K562 (cell line): ENCODE measurements around the gene AK5. TPM values are rescaled to one million over a fixed set of nuclear protein-coding genes. Genes with fewer than 3 reads are reported as not detected.
A peak's percentile ranks its signal among the peaks of the same experiment; 100 is the strongest.

ENCODE experiments used
- ATAC-seq: fragments of 200-7000 bp; cut with Tn5 transposase; 3 replicates; pipeline ENCODE4 v1.9.1; 2020; ENCODE audit warnings: moderate library complexity
- BruUV-seq: library from RNA; stranded (reverse); fragments of 400-500 nt; replicated peaks from 2 replicates; lab custom pipeline; 2021; lab: Mats Ljungman, UMichigan
- CTCF ChIA-PET: fragments of 300-600 bp; formaldehyde crosslinking; extraction: SDS; loops from one replicate; lab custom pipeline; 2021; ENCODE audit warnings: low intra/inter-chr PET ratio; lab: Yijun Ruan, JAX
- POLR2A ChIA-PET: fragments of 300-600, 350-650 bp; sonication (Branson Sonifier 250); formaldehyde crosslinking; extraction: SDS; loops from one replicate; lab custom pipeline; 2021; ENCODE audit warnings: antibody characterized with exemption, inconsistent platforms; lab: Yijun Ruan, JAX
- DNase-seq, 4 experiments: peaks; one replicate each; pipeline versions ENCODE4 v3.0.0 to v3.0.0-alpha.2; 2011 to 2018; ENCODE audit warnings: low spot score in 3 of 4, mixed read lengths in 3 of 4; ENCODE audit errors: extremely low read depth in 1 of 4
- FAIRE-seq: peaks from 2 replicates; lab custom pipeline; 2011; peaks lifted over from hg19 to GRCh38; lab: Jason Lieb, UNC
- H2AFZ ChIP-seq: 2 replicates; pipeline ENCODE4 v1.6.0; 2011; ENCODE audit warnings: low read depth, low read length, control low read depth, inconsistent platforms
- H3K27ac ChIP-seq: fragments of 200-600 bp; 3 replicates; pipeline ENCODE4 v1.8.0; 2011; ENCODE audit warnings: low read depth, mild to moderate bottlenecking, control low read depth, inconsistent platforms, low read length, moderate library complexity, mixed read lengths; ENCODE audit errors: extremely low read depth
- H3K27me3 ChIP-seq, 2 experiments: fragments of 300-600 bp in 1 of 2; 2 replicates in 1 of 2; 3 replicates in 1 of 2; pipeline versions ENCODE4 v1.6.0 to v1.8.0; 2011; ENCODE audit warnings: inconsistent platforms in 2 of 2, low read length in 2 of 2, mild to moderate bottlenecking in 1 of 2, mixed read lengths in 1 of 2, moderate library complexity in 1 of 2; ENCODE audit not compliant: control insufficient read depth in 2 of 2, insufficient read depth in 2 of 2
- H3K36me3 ChIP-seq: fragments of 300-600 bp; 3 replicates; pipeline ENCODE4 v1.8.0; 2011; ENCODE audit warnings: mild to moderate bottlenecking, low read length, inconsistent platforms; ENCODE audit not compliant: control insufficient read depth, insufficient read depth
- H3K4me1 ChIP-seq, 2 experiments: fragments of 200-600 bp in 1 of 2; replicated peaks in 1 of 2; 2 replicates in 1 of 2; 3 replicates in 1 of 2; pipeline versions ENCODE4 v1.5.1 to v1.8.0; 2011; ENCODE audit warnings: inconsistent platforms in 2 of 2, low read length in 2 of 2, mild to moderate bottlenecking in 1 of 2, mixed read lengths in 1 of 2, moderate library complexity in 1 of 2; ENCODE audit not compliant: control insufficient read depth in 2 of 2, insufficient read depth in 2 of 2
- H3K4me2 ChIP-seq: 2 replicates; pipeline ENCODE4 v1.6.1; 2011; ENCODE audit warnings: low read length, control low read depth, inconsistent platforms, mixed read lengths; ENCODE audit not compliant: insufficient read depth
- H3K4me3 ChIP-seq: fragments of 200-600 bp; sonication (generic), shearing (Covaris generic); 2 replicates; pipeline ENCODE4 v1.5.1; 2016; ENCODE audit warnings: control low read depth, inconsistent platforms
- H3K79me2 ChIP-seq: fragments of 200-600 bp; 3 replicates; pipeline ENCODE4 v1.8.0; 2011; ENCODE audit warnings: low read length, inconsistent platforms; ENCODE audit not compliant: control insufficient read depth, insufficient read depth
- H3K9ac ChIP-seq, 2 experiments: 2 replicates each; pipeline versions ENCODE4 v1.6.0 to v1.6.1; 2011; ENCODE audit warnings: low read depth in 2 of 2, low read length in 2 of 2, control low read depth in 1 of 2, inconsistent platforms in 1 of 2, mild to moderate bottlenecking in 1 of 2, mixed read lengths in 1 of 2; ENCODE audit not compliant: insufficient read depth in 1 of 2
- H3K9me1 ChIP-seq: one replicate; pipeline ENCODE4 v1.6.0; 2011; ENCODE audit warnings: inconsistent platforms, mild to moderate bottlenecking, low read length, moderate library complexity; ENCODE audit not compliant: control insufficient read depth, insufficient read depth
- H3K9me3 ChIP-seq: replicated peaks from 2 replicates; pipeline ENCODE4 v1.5.1; 2011; ENCODE audit warnings: low read depth, low read length, inconsistent platforms; ENCODE audit not compliant: control insufficient read depth, insufficient read depth
- H4K20me1 ChIP-seq: replicated peaks from 2 replicates; pipeline ENCODE4 v1.6.1; 2011; ENCODE audit warnings: low read length, inconsistent platforms, mixed read lengths; ENCODE audit not compliant: control insufficient read depth, insufficient read depth
- CTBP1 ChIP-seq: fragments of 450-650 bp; IDR thresholded peaks from 2 replicates; pipeline ENCODE4 v1.6.1; 2016; ENCODE audit warnings: borderline replicate concordance
- CTCF ChIP-seq, 3 experiments: IDR thresholded peaks in 2 of 3; conservative IDR thresholded peaks in 1 of 3; 2 replicates each; pipeline ENCODE4 v1.5.1; 2011 to 2012; ENCODE audit warnings: low read length in 3 of 3, mild to moderate bottlenecking in 3 of 3, control low read depth in 2 of 3, improper control_type of control experiment in 1 of 3, inconsistent platforms in 1 of 3, low read depth in 1 of 3, mixed read lengths in 1 of 3, moderate library complexity in 1 of 3; ENCODE audit not compliant: insufficient read depth in 2 of 3
- GTF2F1 ChIP-seq: IDR thresholded peaks from 2 replicates; pipeline ENCODE4 v1.6.1; 2011; ENCODE audit warnings: low read depth, low read length, improper control_type of control experiment
- HNRNPH1 ChIP-seq: fragments of 200-400 bp; formaldehyde crosslinking; optimal IDR thresholded peaks from 2 replicates; pipeline ENCODE3; 2017; ENCODE audit warnings: low read depth, mild to moderate bottlenecking, low read length, moderate library complexity
- MAZ ChIP-seq, 2 experiments: fragments of 450-650 bp in 1 of 2; sonication (generic) in 1 of 2; formaldehyde crosslinking; IDR thresholded peaks in 1 of 2; conservative IDR thresholded peaks in 1 of 2; 2 replicates each; pipeline versions ENCODE4 v1.4.0 to v1.5.0; 2020; ENCODE audit warnings: mild to moderate bottlenecking in 1 of 2, missing genetic modification reagents in 1 of 2
- MYBL2 ChIP-seq, 2 experiments: fragments of 450-650 bp in 1 of 2; sonication (generic) in 1 of 2; formaldehyde crosslinking in 1 of 2; IDR thresholded peaks; 2 replicates each; pipeline versions ENCODE4 v1.6.1 to v1.8.1; 2017 to 2022; ENCODE audit warnings: borderline replicate concordance in 1 of 2, inconsistent platforms in 1 of 2, low read depth in 1 of 2, mild to moderate bottlenecking in 1 of 2, missing genetic modification reagents in 1 of 2, moderate library complexity in 1 of 2
- REST ChIP-seq, 2 experiments: fragments of 450-650 bp; formaldehyde crosslinking in 1 of 2; IDR thresholded peaks; 2 replicates each; pipeline versions ENCODE4 v1.4.0 to v1.6.1; 2014 to 2020; ENCODE audit warnings: mild to moderate bottlenecking in 2 of 2, borderline replicate concordance in 1 of 2, low read depth in 1 of 2
- SREBF2 ChIP-seq: sonication (generic); formaldehyde crosslinking; IDR thresholded peaks from 2 replicates; pipeline ENCODE4 v1.4.0; 2020; ENCODE audit warnings: mild to moderate bottlenecking, missing genetic modification reagents
- WGBS: fragments of 100-300 bp; shearing (Covaris generic); methylation state at CpG from one replicate; pipeline ENCODE4 v1.1.6; 2016; ENCODE audit warnings: low coverage, mixed read lengths; ENCODE audit not compliant: insufficient coverage; ENCODE audit errors: missing lambda C conversion rate; 5-methylcytosine and 5-hydroxymethylcytosine counted together
- in situ Hi-C: fragments of 300-500 bp; cut with MboI; formaldehyde crosslinking; loops from 4 replicates; pipeline ENCODE4 v1.15.0; 2018; ENCODE audit warnings: inconsistent platforms, mixed read lengths
- intact Hi-C: fragments of 100-400 bp; cut with micrococcal nuclease; formaldehyde crosslinking; loops from 2 replicates; pipeline ENCODE4 v1.14.2; 2022
- polyA plus RNA-seq, 8 experiments: library from polyadenylated mRNA; depleted of rRNA in 4 of 8; stranded (reverse) in 5 of 8; unstranded in 3 of 8; fragments of >200 nt; fragmentation: Nextera tagmentation in 2 of 8; fragmentation: Illumina TruSeq in 1 of 8; extraction: Ambion mirVana in 2 of 8; extraction: Trizol in 1 of 8; gene quantifications; 2 replicates each; pipeline versions ENCODE4 v1.2.1 to v1.2.3, GENCODE V29; 2011 to 2014; ENCODE audit warnings: inconsistent platforms in 1 of 8, missing spikeins in 1 of 8
- total RNA-seq, 7 experiments: library from RNA; depleted of rRNA in 6 of 7; stranded (reverse); fragments of >200 nt in 6 of 7; fragmentation: Illumina TruSeq in 2 of 7; extraction: Trizol in 2 of 7; gene quantifications; 2 replicates each; pipeline versions ENCODE4 v1.2.1 to v1.2.3, GENCODE V29; 2011 to 2021; ENCODE audit warnings: low replicate concordance in 1 of 7

The AK5 gene
- total and polyA plus RNA-seq, 9 of the 15 experiments (the other 6 are each of a cell fraction or from before 2014, with no cell fraction given), result 0.06 TPM; not detected in 8

- no peaks in the 10 kb centered on the region for H4K20me1 ChIP-seq
- no peaks in the 10 kb centered on the region for H3K27me3 ChIP-seq
- H3K9ac ChIP-seq, result no peak overlapping the region
- no peaks in the 10 kb centered on the region for H3K36me3 ChIP-seq
- H3K79me2 ChIP-seq, result no peaks in the 10 kb centered on the region
- H3K27ac ChIP-seq, result no peak overlapping the region
- CTCF ChIA-PET, result no interaction called here
- no peaks in the 10 kb centered on the region for H3K9me3 ChIP-seq
- no peaks in the 10 kb centered on the region for H3K4me1 ChIP-seq
- H2AFZ ChIP-seq, result no peak overlapping the region; the same call in 1 of the 2 replicates
- FAIRE-seq (peak; percentile 40), DNase-seq (peak; percentile 8 to 42 (median 26)), ATAC-seq (peak; percentile 94)
- in situ Hi-C loops, result no loop called here
- POLR2A ChIA-PET, result interaction anchor here (1.1 kb wide), 1 partner anchor 12 kb away, joined by 3 read pairs; no protein-coding TSS in a partner anchor
- intact Hi-C loops, result loop anchor here (5.0 kb wide), 1 partner anchor 161 kb away; no protein-coding TSS in a partner anchor
- no peaks in the 10 kb centered on the region for H3K9me1 ChIP-seq
- 7% methylated on average over 7 of the region's 8 CpGs for WGBS
- no peak overlapping the region for H3K4me3 ChIP-seq
- no peak overlapping the region for H3K4me2 ChIP-seq
- no TSS peak for BruUV-seq
- TF ChIP-seq CTCF (IDR thresholded peaks at IDR 0.05 in 2 of 3, conservative IDR thresholded peaks at IDR 0.05 in 1 of 3; ENCODE audit: insufficient read depth in 2 of 3, low read depth in 1 of 3, low read length in 3 of 3) (peak; percentile 43 to 47 (median 45); a peak in 5 of 6 replicates), MYBL2 (IDR thresholded peaks at IDR 0.05; ENCODE audit: low read depth) (no peak), MYBL2 (CRISPR knock-in tag; IDR thresholded peaks at IDR 0.05; ENCODE audit: borderline replicate concordance) (no peak), MAZ (CRISPR knock-in tag; conservative IDR thresholded peaks at IDR 0.05 in 1 of 2, IDR thresholded peaks at IDR 0.05 in 1 of 2) (peak in 1 of 2 experiments; percentile 47; a peak in 1 of 4 replicates), SREBF2 (CRISPR knock-in tag) (no peak), HNRNPH1 (no peak), CTBP1 (peak; percentile 43; the same call in 1 of the 2 replicates), GTF2F1 (no peak), REST (IDR thresholded peaks at IDR 0.05; ENCODE audit: borderline replicate concordance) (0 out of 2 replicates have a peak, but pooled peaks have one; percentile 3), REST (CRISPR knock-in tag; IDR thresholded peaks at IDR 0.05; ENCODE audit: low read depth) (no peak)
Measured at GRCh38 chr1:77313491-77313890, 31.7 kb downstream of the AK5 start.
